ENCODE measurements around the gene GID8.

Gene GID8

DNA sequence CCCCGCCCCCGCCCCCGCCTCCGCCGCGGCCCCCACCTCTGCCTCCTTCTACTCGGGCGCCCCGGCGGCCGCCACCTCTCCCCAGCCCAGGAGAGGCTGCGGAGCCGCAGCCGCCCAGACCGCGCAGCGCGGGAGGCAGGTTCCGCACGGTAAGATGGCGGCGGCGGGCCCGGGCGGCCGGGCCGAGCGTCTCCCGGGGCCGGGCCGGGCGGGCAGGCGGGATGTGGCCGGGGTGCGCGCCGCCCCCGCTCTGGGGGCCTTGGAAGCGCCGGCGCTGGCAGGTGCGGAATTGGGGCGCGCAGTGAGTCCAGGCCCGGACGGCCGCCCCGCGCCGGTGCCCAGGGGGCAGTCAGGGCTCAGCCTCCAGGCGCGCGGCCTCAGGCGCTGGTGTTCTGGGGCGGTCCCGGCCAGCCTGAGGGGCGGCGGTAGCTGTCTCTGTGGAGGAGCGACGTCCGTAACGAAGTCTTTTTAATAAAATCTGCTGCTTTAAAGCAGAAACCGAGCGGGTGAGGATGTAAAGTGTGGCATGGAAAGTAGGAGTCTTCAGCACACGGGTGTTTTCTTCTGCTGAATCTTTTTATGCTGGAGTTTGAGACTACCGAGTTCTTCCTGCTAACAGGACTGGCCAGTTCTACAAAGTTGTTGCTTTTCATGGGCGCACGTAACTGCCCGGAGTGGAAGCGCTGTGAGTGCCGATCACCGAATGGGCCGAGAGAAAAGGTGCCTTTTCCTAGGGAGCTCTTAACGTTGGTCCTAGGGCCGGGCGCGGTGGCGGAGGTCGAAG, at the start of gene GID8:
Gene GID8, plus strand, starts transcription at position 43 of the 784 bp plus-strand sequence. CDS start 3,356 bp downstream, outside the sequence.
- DNase-seq (ENCODE audit: low read depth) = no peak

GRCh38 chr20:62888406-62888805, 49.5 kb upstream of the GID8 start:
- DNase-seq (ENCODE audit: low read depth) = no peak

DNA sequence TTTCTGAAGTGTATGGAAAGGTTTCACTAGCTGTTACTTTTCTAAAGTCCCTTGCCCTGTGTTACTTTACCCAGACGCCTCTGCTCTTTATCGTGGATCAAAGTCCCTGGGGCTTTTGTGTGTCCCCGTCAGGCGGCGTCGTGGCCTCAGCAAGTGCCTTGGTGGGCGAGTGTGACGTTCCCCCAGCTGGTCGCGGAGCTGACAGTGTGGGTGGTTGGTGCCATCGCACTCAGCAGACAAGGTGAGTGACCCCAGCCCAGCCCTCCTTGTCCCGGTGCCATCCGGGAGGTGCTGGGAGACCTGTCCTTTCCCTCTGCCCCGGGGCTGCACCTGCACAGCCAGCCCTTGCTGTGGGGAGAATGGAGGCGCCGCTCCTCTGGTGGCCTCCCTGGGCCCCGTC, 49.0 kb upstream of the GID8 start:
- DNase-seq (ENCODE audit: low read depth) = no peak

DNA sequence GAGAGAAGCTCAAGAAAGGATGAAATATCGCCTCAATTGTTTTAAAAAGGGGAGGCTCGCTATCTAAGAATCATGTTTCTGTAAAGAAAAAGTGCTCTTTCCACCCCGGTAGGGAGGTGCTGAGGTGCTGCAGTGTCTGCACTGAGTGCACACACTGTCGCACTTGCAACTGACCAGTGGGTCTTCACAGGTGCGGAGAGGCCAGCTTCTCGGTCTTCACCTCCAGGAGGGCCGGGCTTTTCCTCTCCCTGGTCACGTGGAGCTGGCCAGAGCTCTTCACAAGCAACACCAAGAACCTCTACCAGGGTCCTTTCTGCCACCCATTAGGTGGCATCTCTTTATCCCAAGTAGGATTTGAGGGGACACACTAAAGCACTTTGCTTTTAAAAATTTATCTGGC, 48.5 kb upstream of the GID8 start:
- DNase-seq (ENCODE audit: low read depth) = no peak

- no peak for DNase-seq (ENCODE audit: low read depth)
Measured at GRCh38 chr20:62889871-62890270, 48.1 kb upstream of the GID8 start.

- no peak for DNase-seq (ENCODE audit: low read depth)
Measured at GRCh38 chr20:62890444-62890843, 47.5 kb upstream of the GID8 start.

DNA sequence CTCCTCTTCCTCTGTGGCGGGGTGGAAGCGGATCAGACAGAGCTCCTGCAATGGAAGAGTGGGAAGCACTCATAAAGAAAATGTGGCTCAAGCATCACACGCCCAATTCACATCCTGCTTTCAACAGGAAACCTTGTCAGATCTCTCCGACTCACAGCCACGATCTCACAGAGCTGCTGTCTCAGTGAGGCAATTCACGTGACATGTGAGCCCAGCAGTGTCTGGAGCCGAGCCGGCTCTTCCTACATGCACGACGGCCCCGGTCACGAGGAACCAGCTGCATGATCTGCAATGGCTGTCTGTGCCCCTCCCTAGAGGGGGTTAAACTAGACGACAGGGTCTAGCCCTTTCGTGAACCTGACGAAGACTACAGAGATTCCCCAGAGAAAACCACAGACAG, 46.8 kb upstream of the GID8 start:
- DNase-seq (ENCODE audit: low read depth) = no peak

DNA sequence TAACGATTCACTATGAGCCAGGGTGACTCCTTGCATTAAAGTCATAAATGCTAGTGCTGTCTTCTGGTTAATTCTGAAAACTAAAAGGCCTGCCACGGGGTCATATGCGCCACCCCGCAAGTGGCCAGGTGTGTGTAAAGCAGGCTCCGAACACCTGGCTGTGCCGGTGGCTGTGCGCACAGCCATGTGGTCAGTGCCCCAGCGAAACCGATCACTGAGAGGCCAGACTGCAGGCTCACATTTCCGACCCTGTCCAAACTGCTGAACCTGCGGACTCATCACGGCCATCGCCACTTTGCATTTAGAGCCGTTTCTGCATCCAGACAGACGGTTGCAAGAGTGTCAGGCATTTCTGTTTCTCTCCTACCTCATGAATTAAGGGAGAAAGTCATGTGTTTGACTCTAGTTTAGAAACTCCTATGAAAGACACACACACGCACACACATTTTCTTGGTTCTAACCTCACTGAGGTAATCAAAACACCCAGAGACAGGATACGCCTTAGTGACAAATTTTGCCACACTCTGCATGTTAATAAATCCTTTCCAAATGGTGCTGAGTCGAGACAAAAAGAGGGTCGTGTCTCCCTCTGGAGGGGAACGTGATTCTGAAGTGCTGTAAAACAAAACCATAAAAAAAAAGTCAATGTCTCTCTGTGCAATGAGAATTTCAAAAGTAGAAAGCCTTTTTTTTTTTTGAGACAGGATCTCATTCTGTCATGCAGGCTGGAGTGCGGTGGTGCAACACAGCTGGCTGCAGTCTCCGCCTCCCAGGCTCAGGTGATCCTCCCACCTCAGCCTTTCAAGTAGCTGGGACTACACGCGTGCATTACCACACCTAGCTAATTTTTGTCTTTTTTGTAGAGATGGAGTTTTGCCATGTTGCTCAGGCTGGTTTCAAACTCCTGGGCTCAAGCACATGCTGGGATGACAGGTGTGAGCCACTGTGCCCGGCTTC, 45.3 kb upstream of the GID8 start:
- no peak for DNase-seq (ENCODE audit: low read depth)

DNA sequence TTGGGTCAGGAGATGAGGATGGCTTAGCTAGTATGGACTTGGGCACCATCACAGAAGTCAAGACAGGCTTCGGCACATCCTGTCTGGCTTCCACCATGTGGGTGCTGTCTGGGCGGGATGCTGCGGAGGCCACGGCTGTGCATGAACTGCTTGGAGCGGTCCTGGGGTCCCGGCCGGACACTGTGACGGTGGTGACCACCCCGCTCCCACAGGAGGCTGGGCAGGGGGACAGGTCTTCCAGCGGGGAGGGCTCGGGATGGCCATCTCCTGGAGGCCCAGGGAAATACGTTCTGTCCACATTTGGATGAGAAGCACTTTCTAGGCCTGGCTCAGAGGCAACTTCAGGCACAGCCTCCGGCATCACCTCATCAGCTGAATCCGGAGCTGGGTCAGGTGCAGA, 44.2 kb upstream of the GID8 start:
- no peak for DNase-seq (ENCODE audit: low read depth)

DNA sequence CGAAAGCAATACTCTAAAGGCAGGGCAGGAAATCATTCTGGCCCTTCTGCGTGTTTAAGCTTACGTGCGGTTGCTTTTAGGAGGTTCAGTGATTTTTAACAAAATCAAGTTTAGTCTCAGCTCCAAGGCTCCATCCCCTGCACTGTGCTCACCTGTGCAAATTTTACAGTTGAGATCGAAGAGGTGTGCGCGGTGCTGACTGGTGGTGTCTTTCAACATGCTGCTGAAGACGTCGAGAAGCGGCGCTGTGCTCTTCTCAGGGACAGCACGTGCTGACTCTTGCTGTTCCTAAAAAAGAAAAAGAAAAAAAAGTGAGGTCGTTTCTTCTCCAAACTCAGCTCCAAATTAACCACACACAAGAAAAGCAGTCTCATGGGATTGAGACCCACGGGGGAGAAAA, 43.7 kb upstream of the GID8 start:
- no peak for DNase-seq (ENCODE audit: low read depth)

GRCh38 chr20:62895539-62895938, 42.4 kb upstream of the GID8 start:
- no peak for DNase-seq (ENCODE audit: low read depth)

DNA sequence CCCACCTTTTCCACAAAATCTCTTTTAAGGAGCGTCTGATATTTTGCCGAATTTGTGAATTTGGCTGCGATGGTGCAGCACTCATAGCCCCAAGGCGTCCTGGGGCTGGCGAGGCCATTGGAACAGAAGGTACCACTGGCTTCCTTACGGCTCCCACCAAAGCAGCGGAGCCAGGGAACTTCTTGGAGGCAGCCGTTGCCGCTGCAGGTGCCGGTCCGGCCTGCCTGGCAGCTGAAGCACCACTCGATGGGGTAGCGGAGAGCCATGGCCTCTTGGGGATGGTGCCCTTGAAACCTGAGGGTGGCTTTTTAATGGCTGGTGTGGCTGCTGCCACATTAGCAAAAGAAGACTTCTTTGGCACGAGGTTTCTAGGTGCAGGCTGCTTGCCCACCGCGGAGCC, 41.4 kb upstream of the GID8 start:
- DNase-seq (ENCODE audit: low read depth) = no peak

GRCh38 chr20:62897666-62898065, 40.3 kb upstream of the GID8 start:
- no peak for DNase-seq (ENCODE audit: low read depth)

- DNase-seq (ENCODE audit: low read depth) = no peak
Measured at GRCh38 chr20:62898093-62898964, 39.6 kb upstream of the GID8 start.

GRCh38 chr20:62898970-62899632, 38.8 kb upstream of the GID8 start:
- DNase-seq (ENCODE audit: low read depth) = no peak

DNA sequence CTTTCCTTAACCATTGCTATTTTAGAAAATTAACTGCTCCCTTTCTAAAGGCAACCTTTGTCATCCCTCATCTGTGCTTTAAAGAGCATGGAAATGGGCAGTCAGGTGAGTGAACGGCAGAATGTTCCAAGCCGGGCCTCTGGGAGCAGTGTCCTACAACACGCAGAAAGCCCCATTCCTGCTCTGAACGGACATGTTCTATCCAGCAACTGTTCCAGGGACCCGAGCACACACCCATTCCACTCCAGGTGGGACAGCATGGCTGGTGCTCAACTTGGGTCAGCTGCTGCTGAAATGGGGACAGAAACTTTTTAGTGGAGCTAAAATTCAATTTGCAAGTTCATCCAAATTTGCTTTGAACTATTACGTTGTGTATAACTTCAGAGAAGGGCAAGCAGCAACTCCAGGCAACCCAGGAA, 38.3 kb upstream of the GID8 start:
- DNase-seq (ENCODE audit: low read depth) = no peak

- peak; percentile 18 for DNase-seq (ENCODE audit: low read depth)
Measured at GRCh38 chr20:62900052-62900691, 37.8 kb upstream of the GID8 start.

DNA sequence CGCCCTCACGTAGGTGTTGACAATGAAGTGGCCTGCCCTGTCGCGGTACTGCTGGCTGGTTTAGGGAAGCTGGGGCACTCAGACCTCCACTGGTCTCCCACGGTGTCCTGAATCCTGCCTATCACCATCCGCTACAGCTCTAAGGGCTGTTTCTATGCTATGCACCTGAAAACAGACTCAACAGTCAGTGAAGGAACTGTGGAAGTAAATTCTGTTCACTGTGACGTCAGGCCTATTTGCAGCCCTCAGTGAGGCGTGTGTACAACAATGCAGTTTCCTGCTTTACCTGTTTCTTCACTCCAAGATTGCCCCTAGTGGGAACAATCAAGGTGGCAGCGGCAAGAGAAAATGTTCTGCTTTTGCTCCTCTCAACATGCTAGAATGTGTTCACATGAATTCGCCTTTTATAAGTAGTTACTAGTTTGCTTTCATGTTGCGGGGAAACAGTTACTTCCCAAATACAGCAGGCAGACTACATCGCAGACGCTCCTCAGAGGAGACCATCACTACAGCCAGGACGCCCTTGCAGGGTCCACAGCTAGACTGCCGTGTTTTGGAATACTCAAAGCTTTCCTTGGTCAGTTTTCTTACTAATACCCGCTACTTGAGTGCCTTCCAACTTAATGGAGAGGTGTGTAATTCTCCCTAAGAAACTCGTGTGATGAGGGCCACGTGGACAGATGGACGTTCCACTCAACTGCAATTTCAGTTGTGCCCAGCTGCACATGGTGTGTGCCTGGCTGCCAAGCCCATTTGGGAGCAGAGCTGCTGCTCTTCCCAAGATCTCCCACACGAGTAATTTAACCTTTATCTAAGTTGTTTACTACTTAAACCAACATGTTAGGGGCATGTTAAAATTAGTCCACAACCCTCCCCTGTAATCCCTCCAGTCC, 37.0 kb upstream of the GID8 start:
- DNase-seq (ENCODE audit: low read depth) = no peak

DNA sequence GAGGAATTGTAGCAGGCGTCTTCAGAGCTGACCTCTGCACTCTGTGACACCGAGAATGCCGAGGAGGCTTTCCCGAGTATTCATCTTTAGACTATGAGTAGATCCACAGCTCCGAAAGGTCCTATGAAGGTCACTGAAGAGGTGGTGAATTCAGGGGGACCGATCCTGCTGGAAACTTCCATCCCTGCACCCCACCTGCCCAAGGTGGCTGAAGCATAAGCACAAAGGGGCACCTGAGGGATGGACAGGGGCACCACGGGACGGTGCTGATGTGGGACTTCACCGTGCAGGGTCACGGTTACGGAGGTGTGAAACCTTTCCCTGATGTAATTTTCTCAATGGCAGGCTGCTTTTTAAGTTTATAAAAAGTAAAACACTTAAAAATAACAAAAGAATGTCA, 36.1 kb upstream of the GID8 start:
- DNase-seq (ENCODE audit: low read depth) = no peak
